ENCODE results near the gene RAB29. TPM values are rescaled to one million over a fixed set of nuclear protein-coding genes. Genes with fewer than 3 reads are reported as not detected.
"Not testable (repeated sequence)": the region's sequence is repeated elsewhere in the genome, so short reads cannot be mapped to it uniquely, and the experiment has no call there.

RAB29 gene
- total RNA-seq, 1 donor from 2014 or later: 6.5 TPM

DNA sequence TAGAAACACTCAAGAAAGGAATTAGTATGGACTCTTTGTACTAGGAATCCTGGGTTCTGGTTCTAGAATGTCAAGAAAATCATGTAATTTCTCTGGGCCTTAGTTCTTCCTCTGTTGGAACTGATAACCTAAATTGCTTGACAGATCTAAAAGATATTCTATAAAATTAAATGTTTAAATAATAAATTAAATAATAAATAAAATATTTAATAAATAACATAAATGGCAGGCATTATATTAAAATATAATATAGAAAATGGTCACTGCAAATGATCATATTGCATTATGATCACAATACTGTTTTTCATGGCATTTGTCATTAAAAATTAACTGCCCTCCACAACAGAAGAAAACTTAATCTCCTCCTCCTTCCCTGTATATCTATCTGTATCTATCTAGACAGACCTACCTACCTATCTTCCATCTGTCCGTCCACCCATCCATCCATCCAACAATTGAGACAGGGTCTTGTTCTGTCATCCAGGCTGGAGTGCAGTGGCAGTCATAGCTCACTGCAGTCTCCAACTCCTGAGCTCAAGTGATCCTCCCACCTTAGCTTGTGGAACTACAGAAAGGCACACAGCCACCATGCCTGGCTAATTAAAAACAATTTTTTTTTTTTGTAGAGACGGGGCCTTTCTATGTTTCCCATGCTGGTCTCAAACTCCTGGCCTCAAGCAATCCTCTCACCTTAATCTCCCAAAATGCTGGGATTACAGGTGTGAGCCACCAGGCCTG is 41.7 kb downstream of the RAB29 start:
- DNase-seq (ENCODE audit: low spot score in 2 of 2): no peak
- no peak for FAIRE-seq

DNA sequence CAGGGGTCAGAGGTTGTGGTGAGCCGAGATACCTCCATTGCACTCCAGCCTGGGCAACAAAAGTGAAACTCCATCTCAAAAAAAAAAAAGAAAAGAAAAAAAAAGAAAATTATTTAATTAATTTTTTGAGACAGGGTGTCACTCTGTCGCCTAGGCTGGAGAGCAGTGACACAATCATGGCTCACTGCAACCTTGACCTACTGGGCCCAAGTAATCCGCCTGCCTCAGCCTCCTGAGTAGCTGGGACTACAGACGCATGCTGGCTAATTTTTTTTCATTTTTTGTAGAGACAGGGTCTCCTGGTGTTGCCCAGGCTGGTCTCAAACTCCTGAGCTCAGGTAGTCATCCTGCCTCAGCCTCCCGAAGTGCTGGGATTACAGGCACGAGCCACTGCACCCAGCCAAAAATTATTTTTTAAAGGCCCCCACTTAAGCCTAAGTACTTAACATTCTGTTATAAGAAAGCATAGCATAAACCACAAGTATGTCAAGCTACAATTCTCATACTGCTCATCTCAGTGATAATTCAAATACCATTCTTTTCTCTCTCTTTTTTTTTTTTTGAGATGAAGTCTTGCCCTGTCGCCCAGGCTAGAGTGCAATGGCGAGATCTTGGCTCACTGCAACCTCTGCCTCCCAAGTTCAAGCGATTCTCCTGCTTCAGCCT is 45.2 kb downstream of the RAB29 start:
- FAIRE-seq (no peak), DNase-seq (ENCODE audit: low spot score in 2 of 2) (no peak)

- no peak for FAIRE-seq
These were observed 48.6 kb downstream of the RAB29 start for GRCh38 chr1:205726619-205727125.

GRCh38 chr1:205725514-205725913 is 49.8 kb downstream of the RAB29 start:
- FAIRE-seq: no peak
- DNase-seq (ENCODE audit: low spot score in 2 of 2): no peak

More at GRCh38 chr1:205726619-205727125, 48.6 kb downstream of the RAB29 start:
- no peak for DNase-seq (ENCODE audit: low spot score in 2 of 2)

DNA sequence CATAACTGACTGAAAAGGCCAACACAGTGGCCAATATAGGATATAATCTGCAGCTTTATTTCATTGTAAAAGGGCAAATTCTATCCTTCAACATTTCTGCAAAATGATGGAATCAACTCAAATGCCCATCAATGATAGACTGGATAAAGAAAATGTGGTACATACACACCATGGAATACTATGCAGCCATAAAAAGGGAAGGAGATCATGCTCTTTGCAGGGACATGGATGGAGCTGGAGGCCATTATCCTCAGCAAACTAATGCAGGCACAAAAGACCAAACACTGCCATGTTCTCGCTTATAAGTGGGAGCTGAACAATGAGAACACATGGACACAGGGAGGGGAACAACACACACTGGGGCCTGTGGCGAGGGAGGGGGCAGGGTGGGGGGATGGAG is 54.5 kb downstream of the RAB29 start:
- not testable (repeated sequence) for DNase-seq (ENCODE audit: low spot score in 2 of 2); FAIRE-seq

DNA sequence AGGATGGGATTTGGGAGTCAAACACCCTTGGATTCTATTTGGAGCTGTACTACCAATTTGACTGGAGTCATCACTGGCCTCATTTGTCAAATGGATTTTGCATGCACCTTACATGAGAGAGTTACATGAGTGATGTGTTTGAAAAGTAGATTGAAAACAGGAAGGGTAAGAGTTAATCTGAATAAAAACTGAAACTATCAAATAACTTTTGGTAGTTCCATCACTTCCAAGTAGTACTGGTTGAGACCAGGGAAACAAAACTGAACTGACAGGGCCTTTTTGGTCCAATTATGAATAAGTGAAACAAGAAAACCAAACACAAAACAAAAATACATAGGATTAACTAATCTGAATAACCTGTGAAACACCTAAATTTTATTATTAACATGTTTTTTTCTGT is 55.5 kb downstream of the RAB29 start:
- FAIRE-seq (no peak), DNase-seq (ENCODE audit: low spot score in 2 of 2) (no peak)

DNA sequence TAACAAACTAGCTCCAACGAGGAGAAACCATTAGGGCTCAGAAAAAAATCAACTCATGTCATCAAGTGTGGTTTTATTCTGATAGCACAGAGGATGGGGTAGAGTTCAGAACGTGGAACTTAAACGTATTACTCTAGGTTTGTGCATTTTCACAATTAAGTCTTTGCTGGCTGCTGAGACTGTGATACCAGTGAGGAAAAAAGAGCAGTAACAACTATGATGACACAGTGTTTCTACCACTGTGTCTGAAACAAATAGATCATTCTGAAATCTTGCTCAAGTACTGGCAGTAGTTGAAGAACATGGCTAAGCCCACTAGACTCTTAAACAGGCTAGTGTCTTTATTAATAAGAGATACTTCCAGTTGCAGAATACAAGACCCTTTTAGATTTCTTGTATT is 56.3 kb downstream of the RAB29 start:
- DNase-seq (ENCODE audit: low spot score in 2 of 2) (no peak), FAIRE-seq (no peak)

Small RNA genes lying within 50 kb of the gene (small RNA-seq; reads per million reads assigned to genes)
- gene RF00139: not detected

Other genes with a start within 250 kb of the RAB29 start
- gene ELK4, start 143.5 kb downstream of the RAB29 start, total RNA-seq: 6.9 TPM
- gene SLC45A3, start 95.0 kb downstream of the RAB29 start, total RNA-seq: 2.0 TPM
- 234 TPM for gene NUCKS1, start 25.3 kb downstream of the RAB29 start, total RNA-seq
- gene SLC41A1, start 37.7 kb upstream of the RAB29 start, total RNA-seq: 5.3 TPM
- gene PM20D1, start 74.7 kb upstream of the RAB29 start, total RNA-seq: under 0.01 TPM
- not detected for gene SLC26A9, start 168.0 kb upstream of the RAB29 start, total RNA-seq
- gene RAB7B, start 227.9 kb upstream of the RAB29 start, total RNA-seq: under 0.01 TPM
- gene CTSE, start 248.4 kb upstream of the RAB29 start, total RNA-seq: not detected

All from frontal cortex (tissue), 4 donors.